Parathyroid adenoma (tissue), 2 donors: ENCODE results near the gene TMEM9B.

Experiments
- H2AFZ ChIP-seq: fragments of 300-600 bp; sonication (generic); one replicate; pipeline ENCODE4 v1.7.0; 2017; ENCODE audit warnings: antibody characterized with exemption, mild to moderate bottlenecking
- H3K27ac ChIP-seq: fragments of 300-600 bp; sonication (generic); one replicate; pipeline ENCODE4 v1.7.0; 2017
- H3K27me3 ChIP-seq: fragments of 300-600 bp; sonication (generic); one replicate; pipeline ENCODE4 v1.7.0; 2017; ENCODE audit warnings: low read length; ENCODE audit not compliant: control insufficient read depth, insufficient read depth
- H3K36me3 ChIP-seq: fragments of 300-600 bp; sonication (generic); one replicate; pipeline ENCODE4 v1.7.0; 2017; ENCODE audit warnings: low read length; ENCODE audit not compliant: control insufficient read depth, insufficient read depth
- H3K4me1 ChIP-seq: fragments of 300-600 bp; sonication (generic); one replicate; pipeline ENCODE4 v1.7.0; 2017; ENCODE audit warnings: control low read depth
- H3K4me2 ChIP-seq: fragments of 300-600 bp; sonication (generic); one replicate; pipeline ENCODE4 v1.7.0; 2017; ENCODE audit warnings: low read length
- H3K4me3 ChIP-seq: fragments of 300-600 bp; sonication (generic); one replicate; pipeline ENCODE4 v1.7.0; 2017; ENCODE audit warnings: low read depth, low read length
- H3K79me2 ChIP-seq: fragments of 300-600 bp; sonication (generic); one replicate; pipeline ENCODE4 v1.7.0; 2017; ENCODE audit warnings: control low read depth
- H3K9ac ChIP-seq: fragments of 300-600 bp; sonication (generic); one replicate; pipeline ENCODE4 v1.7.0; 2017; ENCODE audit warnings: mild to moderate bottlenecking
- H3K9me3 ChIP-seq: fragments of 300-600 bp; sonication (generic); one replicate; pipeline ENCODE4 v1.7.0; 2017; ENCODE audit warnings: low read length; ENCODE audit not compliant: control insufficient read depth
- TF ChIP-seq, protein P1 (sequence below): fragments of 300-600 bp; sonication (generic); IDR thresholded peaks from one replicate; pipeline ENCODE4 v1.7.0; 2017; ENCODE audit warnings: antibody characterized with exemption, mild to moderate bottlenecking
- donor health status: primary hyperparathyroidism.

Gene TMEM9B

DNA sequence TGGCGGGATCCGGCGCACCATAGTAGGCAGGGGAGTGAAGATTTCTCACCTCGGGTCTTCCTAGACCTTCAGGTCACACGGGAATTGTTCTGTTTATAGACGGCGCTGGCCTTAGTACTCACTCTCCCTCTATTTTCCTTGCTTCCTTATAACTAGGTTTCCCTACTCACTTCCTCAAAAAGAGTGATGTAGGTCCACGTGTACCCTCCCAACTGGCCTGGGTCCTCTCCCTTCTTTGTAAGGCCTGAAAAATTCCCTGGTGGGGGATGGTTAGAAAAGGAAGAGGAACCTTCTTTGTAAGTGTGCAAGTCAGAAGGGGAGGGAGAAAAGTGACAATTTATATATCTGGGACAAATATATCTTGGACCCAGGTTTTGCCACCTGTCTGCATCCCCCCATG, 2.9 kb upstream of the TMEM9B start:
- Histone ChIP-seq H3K4me2 (no peak overlapping the region), H3K9ac (no peak overlapping the region), H3K27ac (no peak overlapping the region), H2AFZ (no peak overlapping the region), H3K36me3 (no peaks in the 10 kb centered on the region), H3K9me3 (no peaks in the 10 kb centered on the region), H3K27me3 (no peaks in the 10 kb centered on the region), H3K79me2 (peaks cover 4% of the 10 kb centered on the region), H3K4me1 (no peaks in the 10 kb centered on the region), H3K4me3 (no peak overlapping the region)
- TF ChIP-seq, protein P1, sequence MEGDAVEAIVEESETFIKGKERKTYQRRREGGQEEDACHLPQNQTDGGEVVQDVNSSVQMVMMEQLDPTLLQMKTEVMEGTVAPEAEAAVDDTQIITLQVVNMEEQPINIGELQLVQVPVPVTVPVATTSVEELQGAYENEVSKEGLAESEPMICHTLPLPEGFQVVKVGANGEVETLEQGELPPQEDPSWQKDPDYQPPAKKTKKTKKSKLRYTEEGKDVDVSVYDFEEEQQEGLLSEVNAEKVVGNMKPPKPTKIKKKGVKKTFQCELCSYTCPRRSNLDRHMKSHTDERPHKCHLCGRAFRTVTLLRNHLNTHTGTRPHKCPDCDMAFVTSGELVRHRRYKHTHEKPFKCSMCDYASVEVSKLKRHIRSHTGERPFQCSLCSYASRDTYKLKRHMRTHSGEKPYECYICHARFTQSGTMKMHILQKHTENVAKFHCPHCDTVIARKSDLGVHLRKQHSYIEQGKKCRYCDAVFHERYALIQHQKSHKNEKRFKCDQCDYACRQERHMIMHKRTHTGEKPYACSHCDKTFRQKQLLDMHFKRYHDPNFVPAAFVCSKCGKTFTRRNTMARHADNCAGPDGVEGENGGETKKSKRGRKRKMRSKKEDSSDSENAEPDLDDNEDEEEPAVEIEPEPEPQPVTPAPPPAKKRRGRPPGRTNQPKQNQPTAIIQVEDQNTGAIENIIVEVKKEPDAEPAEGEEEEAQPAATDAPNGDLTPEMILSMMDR: no peak

DNA sequence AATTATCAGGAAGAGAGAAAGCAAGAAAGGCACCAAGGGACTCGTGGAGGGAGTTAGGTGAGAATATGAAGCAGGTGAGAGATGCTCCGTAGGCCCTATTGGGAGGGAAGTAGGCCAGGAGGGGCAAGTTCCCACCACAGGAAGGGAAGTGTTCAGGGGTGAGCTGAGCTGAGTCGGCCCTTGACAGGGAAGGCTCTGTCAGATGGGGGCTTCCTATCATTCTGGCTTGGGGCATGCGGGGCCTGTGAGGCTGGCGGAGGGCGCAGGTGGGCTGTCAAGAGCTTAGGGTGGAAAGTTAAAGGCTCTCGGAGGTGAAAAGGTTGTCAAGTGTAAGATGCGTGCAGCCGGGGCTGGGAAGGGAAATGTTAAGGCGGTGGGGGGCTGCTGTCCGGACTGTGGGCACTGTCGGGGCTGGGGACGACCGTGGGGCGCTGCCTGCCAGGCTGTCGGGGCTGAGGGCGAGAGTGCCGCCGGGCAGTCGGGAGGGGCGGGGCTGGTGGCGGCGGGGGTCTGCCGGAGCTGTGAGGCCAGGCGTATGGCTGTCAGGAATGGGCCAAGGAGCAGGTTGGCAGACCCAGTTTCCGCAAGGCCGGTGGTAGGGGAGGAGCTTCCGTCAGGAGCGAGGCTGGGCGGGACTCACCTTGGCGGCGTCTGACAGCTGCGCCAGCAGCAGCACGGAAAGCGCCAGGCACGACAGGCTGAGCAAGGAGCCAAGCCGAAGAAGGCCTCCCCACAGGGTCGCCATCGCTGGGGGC, 496 bp downstream of the TMEM9B start:
- peak overlapping the region; percentile 95 for H3K27ac ChIP-seq
- H3K4me2 ChIP-seq: peak overlapping the region; percentile 74
- no peaks in the 10 kb centered on the region for H3K4me1 ChIP-seq
- H3K79me2 ChIP-seq: peaks cover 10% of the 10 kb centered on the region
- H3K27me3 ChIP-seq: no peaks in the 10 kb centered on the region
- H3K9ac ChIP-seq: peak overlapping the region; percentile 42
- no peaks in the 10 kb centered on the region for H3K9me3 ChIP-seq
- H2AFZ ChIP-seq: peak overlapping the region; percentile 91
- H3K4me3 ChIP-seq: peak overlapping the region; percentile 75
- no peaks in the 10 kb centered on the region for H3K36me3 ChIP-seq
- TF ChIP-seq, protein P1: no peak

DNA sequence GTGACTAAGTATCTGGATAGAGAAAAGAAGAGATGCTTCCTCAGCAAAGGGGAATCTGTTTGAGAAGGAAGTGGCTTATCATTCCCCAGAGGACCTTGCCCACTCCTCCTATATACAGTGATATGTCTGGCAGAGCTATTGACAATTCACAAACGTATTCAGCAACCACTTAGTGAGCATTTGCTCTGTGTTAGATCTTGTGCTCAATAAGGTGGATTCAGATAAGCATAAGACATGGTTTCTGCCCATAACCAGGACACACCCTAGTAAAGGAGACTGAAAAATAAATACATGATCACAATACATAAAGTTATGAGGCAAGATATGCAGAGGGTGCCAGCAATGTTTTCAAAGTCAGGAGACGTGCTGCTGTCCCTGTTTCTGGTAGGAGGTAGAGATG, 1.4 kb downstream of the TMEM9B start:
- no peaks in the 10 kb centered on the region for H3K36me3 ChIP-seq
- H3K4me1 ChIP-seq: no peaks in the 10 kb centered on the region
- no peak overlapping the region for H2AFZ ChIP-seq
- no peak overlapping the region for H3K9ac ChIP-seq
- H3K4me2 ChIP-seq: peak overlapping the region; percentile 74
- H3K27me3 ChIP-seq: no peaks in the 10 kb centered on the region
- H3K79me2 ChIP-seq: peaks cover 10% of the 10 kb centered on the region
- H3K9me3 ChIP-seq: no peaks in the 10 kb centered on the region
- no peak overlapping the region for H3K27ac ChIP-seq
- H3K4me3 ChIP-seq: peak overlapping the region; percentile 11
- TF ChIP-seq, protein P1: no peak

DNA sequence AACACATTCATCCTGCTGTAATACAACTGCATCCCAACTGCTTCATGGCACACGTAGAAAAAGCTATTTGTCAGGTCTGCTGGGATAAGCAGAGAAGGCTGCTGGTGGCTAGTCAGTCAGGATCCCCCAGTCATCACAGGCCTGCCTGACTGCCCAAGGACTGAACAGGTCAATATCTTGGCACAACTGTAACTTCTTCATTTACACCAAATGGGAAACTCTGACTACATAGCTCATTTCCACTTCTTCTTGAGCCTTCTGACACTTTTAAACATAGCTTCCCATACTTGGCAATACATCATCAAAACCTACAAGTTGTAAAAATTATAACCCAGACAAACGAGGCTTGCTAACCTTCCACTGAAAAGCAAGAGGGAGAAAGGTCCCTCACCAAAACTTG, 2.8 kb downstream of the TMEM9B start:
- no peak overlapping the region for H3K9ac ChIP-seq
- no peaks in the 10 kb centered on the region for H3K36me3 ChIP-seq
- no peak overlapping the region for H3K27ac ChIP-seq
- no peaks in the 10 kb centered on the region for H3K4me1 ChIP-seq
- no peaks in the 10 kb centered on the region for H3K9me3 ChIP-seq
- H3K27me3 ChIP-seq: no peaks in the 10 kb centered on the region
- peaks cover 13% of the 10 kb centered on the region for H3K79me2 ChIP-seq
- no peak overlapping the region for H3K4me3 ChIP-seq
- H3K4me2 ChIP-seq: no peak overlapping the region
- H2AFZ ChIP-seq: no peak overlapping the region
- TF ChIP-seq, protein P1: no peak
